ENCODE data around the gene ATXN7L1. TPM values are rescaled to one million over a fixed set of nuclear protein-coding genes. Genes with fewer than 3 reads are reported as not detected.

The ATXN7L1 gene
- total RNA-seq, 1 donor from 2014 or later, result 4.6 TPM

GRCh38 chr7:105829681-105830322 is 46.6 kb downstream of the ATXN7L1 start:
- DNase-seq (ENCODE audit: low read depth in 2 of 2), result peak; percentile 14 to 27

- DNase-seq (ENCODE audit: low read depth in 2 of 2), result no peak
Observed at GRCh38 chr7:105828141-105828540, 48.3 kb downstream of the ATXN7L1 start.

- DNase-seq (ENCODE audit: low read depth in 2 of 2), result peak in 1 of 2 donors; percentile 52
Observed at GRCh38 chr7:105827151-105827875, 49.1 kb downstream of the ATXN7L1 start.

- DNase-seq (ENCODE audit: low read depth in 2 of 2), result no peak
Observed at GRCh38 chr7:105826143-105826542, 50.3 kb downstream of the ATXN7L1 start.

DNA sequence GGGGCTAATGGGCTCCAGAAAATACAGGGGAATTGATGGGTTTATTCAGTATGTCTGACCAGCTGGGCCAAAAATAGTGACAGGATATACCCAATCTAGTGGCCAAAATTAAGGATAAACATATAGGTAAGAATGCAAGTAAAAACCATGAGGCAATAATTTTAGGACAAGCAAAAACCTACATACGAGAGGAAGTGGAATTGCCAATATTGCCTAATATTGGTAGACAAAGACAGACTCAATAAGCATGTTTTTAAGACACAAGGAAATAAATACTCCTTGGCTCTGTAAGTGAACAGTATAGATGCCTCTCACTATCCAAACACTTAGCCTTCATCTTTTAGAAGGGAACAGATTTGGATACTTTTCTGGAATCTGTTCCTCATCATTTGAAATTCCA is 51.0 kb downstream of the ATXN7L1 start:
- DNase-seq (ENCODE audit: low read depth in 2 of 2), result no peak

- DNase-seq (ENCODE audit: low read depth in 2 of 2), result no peak
Observed at GRCh38 chr7:105822806-105823205, 53.6 kb downstream of the ATXN7L1 start.

DNA sequence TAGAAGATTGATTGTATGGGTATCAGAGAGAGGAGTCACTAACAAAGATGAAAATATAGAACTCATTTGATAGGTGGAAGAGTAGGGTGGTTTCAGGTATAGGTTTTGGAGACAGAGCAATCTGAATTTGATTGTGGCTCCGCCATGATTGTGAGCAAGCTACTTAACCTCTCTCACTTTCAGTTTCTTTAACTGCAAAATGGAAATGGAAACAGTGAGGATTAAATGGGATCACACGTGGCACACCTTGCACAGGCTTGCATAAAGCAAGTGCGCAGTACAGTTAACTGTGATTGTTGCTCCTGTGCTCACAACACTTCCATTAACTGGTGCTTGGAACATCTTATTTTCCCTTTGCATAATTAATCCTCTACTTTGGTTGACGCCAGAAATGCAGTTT is 54.9 kb downstream of the ATXN7L1 start:
- no peak for DNase-seq (ENCODE audit: low read depth in 2 of 2)

GRCh38 chr7:105820363-105821066 is 55.9 kb downstream of the ATXN7L1 start:
- DNase-seq (ENCODE audit: low read depth in 2 of 2), result no peak

GRCh38 chr7:105819559-105819958 is 56.8 kb downstream of the ATXN7L1 start:
- no peak for DNase-seq (ENCODE audit: low read depth in 2 of 2)

- no peak for DNase-seq (ENCODE audit: low read depth in 2 of 2)
Observed at GRCh38 chr7:105816954-105817615, 59.3 kb downstream of the ATXN7L1 start.

DNA sequence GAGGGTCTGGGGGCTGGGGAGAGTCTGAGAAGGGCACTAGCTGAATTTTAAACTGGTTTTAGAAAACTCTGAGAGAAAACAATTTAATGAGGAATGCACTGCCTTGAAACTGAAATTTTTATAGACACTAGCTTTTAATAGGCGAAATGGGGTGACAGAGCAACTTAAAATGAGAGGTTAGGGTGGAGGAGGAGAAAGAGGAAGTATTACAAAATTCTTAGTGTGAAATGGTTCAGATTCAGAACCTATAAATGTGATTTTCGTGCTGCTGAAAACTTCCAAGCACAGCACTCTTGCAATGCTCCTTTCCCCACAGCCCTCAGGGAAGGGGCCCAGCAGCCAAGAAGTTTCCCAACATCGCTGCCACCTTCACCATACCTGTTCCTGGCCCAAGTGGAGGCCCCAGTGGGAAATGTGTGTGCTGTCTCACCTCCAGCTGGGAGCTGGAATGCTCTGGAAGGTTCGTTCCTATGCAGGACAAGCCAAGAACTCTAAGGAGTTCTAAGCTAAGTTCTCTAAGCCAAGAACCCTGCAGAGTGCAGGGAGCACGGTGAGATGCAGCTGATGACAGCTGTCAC is 60.0 kb downstream of the ATXN7L1 start:
- no peak for DNase-seq (ENCODE audit: low read depth in 2 of 2)

- DNase-seq (ENCODE audit: low read depth in 2 of 2), result peak in 1 of 2 donors; percentile 49
Observed at GRCh38 chr7:105815576-105815975, 60.8 kb downstream of the ATXN7L1 start.

- no peak for DNase-seq (ENCODE audit: low read depth in 2 of 2)
Observed at GRCh38 chr7:105814481-105814880, 61.9 kb downstream of the ATXN7L1 start.

GRCh38 chr7:105811189-105811847 is 65.1 kb downstream of the ATXN7L1 start:
- DNase-seq (ENCODE audit: low read depth in 2 of 2), result no peak

DNA sequence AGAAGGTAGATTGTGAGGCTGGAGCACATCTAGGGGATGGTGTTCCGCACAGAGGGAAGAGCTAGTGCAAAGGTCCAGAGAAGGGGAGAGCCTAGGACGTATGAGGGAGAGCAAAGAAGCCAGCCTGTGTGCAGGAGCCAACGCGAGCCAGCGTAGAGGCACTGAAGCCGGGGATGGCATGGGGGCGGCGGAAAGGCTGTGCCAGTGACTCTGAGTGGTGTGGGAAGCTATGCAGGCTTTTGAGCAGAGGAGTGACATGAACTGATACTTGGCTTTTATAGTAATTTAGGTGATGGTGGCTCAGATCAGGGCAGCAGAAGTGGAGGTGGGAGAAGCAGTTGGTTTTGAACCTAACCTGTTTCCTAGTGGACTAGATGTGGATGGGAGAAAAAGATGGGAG is 65.8 kb downstream of the ATXN7L1 start:
- DNase-seq (ENCODE audit: low read depth in 2 of 2), result no peak

GRCh38 chr7:105808703-105809590 is 67.5 kb downstream of the ATXN7L1 start:
- peak; percentile 65 to 86 for DNase-seq (ENCODE audit: low read depth in 2 of 2)

- DNase-seq (ENCODE audit: low read depth in 2 of 2), result no peak
Observed at GRCh38 chr7:105808209-105808608, 68.2 kb downstream of the ATXN7L1 start.

DNA sequence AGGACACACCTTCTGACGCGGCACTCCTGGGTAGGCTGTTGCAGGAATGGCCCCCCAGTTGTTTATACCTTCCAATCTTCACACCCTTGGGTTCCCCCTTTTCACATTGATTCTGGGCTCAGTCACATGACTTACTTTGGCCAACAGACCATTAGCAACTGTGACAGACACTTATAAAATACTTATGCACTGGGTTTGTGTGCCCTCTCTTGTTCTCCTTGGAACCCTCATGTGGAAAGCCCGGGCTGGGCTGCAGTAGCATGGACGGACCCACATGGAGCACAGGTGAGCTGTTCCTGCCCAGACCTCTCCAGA is 69.0 kb downstream of the ATXN7L1 start:
- DNase-seq (ENCODE audit: low read depth in 2 of 2), result no peak

- DNase-seq (ENCODE audit: low read depth in 2 of 2), result peak; percentile 27 to 81
Observed at GRCh38 chr7:105806592-105807447, 69.6 kb downstream of the ATXN7L1 start.
